Activated naive CD4-positive, alpha-beta T cell treated with anti-CD3 and anti-CD28 coated beads for 36 hours (primary cell): ENCODE data around the gene NDOR1. TPM values are rescaled to one million over a fixed set of nuclear protein-coding genes. Genes with fewer than 3 reads are reported as not detected.

ENCODE experiments used
- CTCF ChIA-PET: fragments of 350-600 bp; sonication (Branson Sonifier 250); formaldehyde crosslinking; loops from one replicate; lab custom pipeline; 2021; ENCODE audit warnings: antibody characterized with exemption; lab: Charles Lee
- DNase-seq: peaks from one replicate; pipeline ENCODE4 v3.0.0-alpha.2; 2020
- H3K27ac Mint-ChIP-seq: one replicate; pipeline ENCODE4 v1.8.0; 2021; ENCODE audit warnings: mild to moderate bottlenecking, mixed read lengths
- H3K27me3 Mint-ChIP-seq: one replicate; pipeline ENCODE4 v1.8.0; 2021; ENCODE audit warnings: low read depth, mixed read lengths
- H3K36me3 Mint-ChIP-seq: one replicate; pipeline ENCODE4 v1.8.0; 2021; ENCODE audit warnings: low read depth, mixed read lengths
- H3K4me1 Mint-ChIP-seq: one replicate; pipeline ENCODE4 v1.8.0; 2021; ENCODE audit warnings: low read depth, mixed read lengths
- H3K4me3 Mint-ChIP-seq: one replicate; pipeline ENCODE4 v1.8.0; 2021; ENCODE audit warnings: mild to moderate bottlenecking, moderate library complexity, mixed read lengths
- H3K9me3 Mint-ChIP-seq: one replicate; pipeline ENCODE4 v1.8.0; 2021; ENCODE audit warnings: mixed read lengths
- intact Hi-C: fragments of 100-400 bp; cut with micrococcal nuclease; formaldehyde crosslinking; loops from one replicate; pipeline ENCODE4 v1.15.1; 2023
- total RNA-seq, 2 experiments: library from RNA; stranded (reverse); gene quantifications; one replicate each; pipeline ENCODE4 v1.2.3, GENCODE V29; 2021

NDOR1 gene
- total RNA-seq, 2 experiments from 2014 or later = 25.3 to 26.1 TPM

- CTCF ChIA-PET = interaction anchor here (1.6 to 3.8 kb wide), 3 partner anchors 9 to 169 kb away, joined by 3 to 16 read pairs (median 5); partner anchors contain the start of genes ANAPC2 and SSNA1
- no peaks in the 10 kb centered on the region for H3K27me3 Mint-ChIP-seq
- H3K27ac Mint-ChIP-seq = no peak overlapping the region
- H3K36me3 Mint-ChIP-seq = no peaks in the 10 kb centered on the region
- peak overlapping the region; percentile 6 for H3K4me3 Mint-ChIP-seq
- intact Hi-C loops = no loop called here
- H3K9me3 Mint-ChIP-seq = no peaks in the 10 kb centered on the region
- DNase-seq = no peak
- H3K4me1 Mint-ChIP-seq = peaks cover 19% of the 10 kb centered on the region
These were observed 7.2 kb upstream of the NDOR1 start for GRCh38 chr9:137198051-137198901.

GRCh38 chr9:137198902-137199283, 6.6 kb upstream of the NDOR1 start:
- no peak for DNase-seq
- H3K27me3 Mint-ChIP-seq = no peaks in the 10 kb centered on the region
- intact Hi-C loops = no loop called here
- no peaks in the 10 kb centered on the region for H3K9me3 Mint-ChIP-seq
- H3K4me1 Mint-ChIP-seq = peaks cover 24% of the 10 kb centered on the region
- no peak overlapping the region for H3K27ac Mint-ChIP-seq
- H3K36me3 Mint-ChIP-seq = no peaks in the 10 kb centered on the region
- CTCF ChIA-PET = interaction anchor here (1.6 to 3.8 kb wide), 2 partner anchors 10 to 131 kb away, joined by 3 to 16 read pairs; partner anchors contain the start of genes ANAPC2 and SSNA1
- H3K4me3 Mint-ChIP-seq = peak overlapping the region; percentile 6

- Mint-ChIP-seq H3K9me3 (no peaks in the 10 kb centered on the region), H3K27ac (no peak overlapping the region), H3K4me3 (peak overlapping the region; percentile 73), H3K27me3 (no peaks in the 10 kb centered on the region), H3K4me1 (peaks cover 31% of the 10 kb centered on the region), H3K36me3 (no peaks in the 10 kb centered on the region)
- DNase-seq = no peak
- CTCF ChIA-PET = interaction anchor here (1.6 to 3.8 kb wide), 2 partner anchors 11 to 131 kb away, joined by 3 to 16 read pairs; partner anchors contain the start of genes ANAPC2 and SSNA1
- intact Hi-C loops = loop anchor here (1.0 to 5.0 kb wide), 5 partner anchors 10 to 392 kb away; partner anchors contain the start of genes RABL6 and TUBB4B
These were observed 5.9 kb upstream of the NDOR1 start for GRCh38 chr9:137199411-137200121.

GRCh38 chr9:137200311-137201204, 4.9 kb upstream of the NDOR1 start, which contains the start of gene TPRN:
TPRN (minus strand) TSS chr9:137200741; CDS start chr9:137200711, 30 bp downstream.
- Mint-ChIP-seq H3K4me3 (peak within 1 kb of the TSS; percentile 80), H3K36me3 (peaks cover 3% of the 10 kb centered on the region), H3K9me3 (no peaks in the 10 kb centered on the region), H3K27ac (peak within 1 kb of the TSS; percentile 56), H3K27me3 (no peaks in the 10 kb centered on the region), H3K4me1 (peaks cover 33% of the 10 kb centered on the region)
- DNase-seq = peak; percentile 99
- intact Hi-C loops = loop anchor here (1.0 to 5.0 kb wide), 5 partner anchors 11 to 393 kb away; partner anchors contain the start of genes RABL6 and TUBB4B
- CTCF ChIA-PET = interaction anchor here (0.7 to 3.8 kb wide), 3 partner anchors 12 to 82 kb away, joined by 3 to 16 read pairs (median 3); partner anchors contain the start of genes ANAPC2 and SSNA1

GRCh38 chr9:137201205-137201868, 4.2 kb upstream of the NDOR1 start:
- Mint-ChIP-seq H3K36me3 (peaks cover 5% of the 10 kb centered on the region), H3K4me1 (peaks cover 37% of the 10 kb centered on the region), H3K4me3 (peak overlapping the region; percentile 80), H3K27ac (peak overlapping the region; percentile 56), H3K27me3 (no peaks in the 10 kb centered on the region), H3K9me3 (no peaks in the 10 kb centered on the region)
- intact Hi-C loops = loop anchor here (5.0 kb wide), 2 partner anchors 41 to 394 kb away; partner anchors contain the start of genes RABL6 and TUBB4B
- no peak for DNase-seq
- CTCF ChIA-PET = interaction anchor here (0.7 to 3.8 kb wide), 4 partner anchors 12 to 186 kb away, joined by 3 to 16 read pairs (median 3); partner anchors contain the start of genes ANAPC2 and SSNA1

- Mint-ChIP-seq H3K9me3 (no peaks in the 10 kb centered on the region), H3K4me1 (peaks cover 50% of the 10 kb centered on the region), H3K27me3 (no peaks in the 10 kb centered on the region), H3K4me3 (no peak overlapping the region), H3K36me3 (peaks cover 14% of the 10 kb centered on the region), H3K27ac (no peak overlapping the region)
- intact Hi-C loops = loop anchor here (5.0 kb wide), 2 partner anchors 39 to 396 kb away; partner anchors contain the start of genes RABL6 and TUBB4B
- DNase-seq = no peak
- CTCF ChIA-PET = interaction anchor here (1.9 kb wide), 1 partner anchor 34 kb away, joined by 7 read pairs; no protein-coding TSS in a partner anchor
These were observed 2.5 kb upstream of the NDOR1 start for GRCh38 chr9:137202966-137203365.

- intact Hi-C loops = loop anchor here (1.0 to 5.0 kb wide), 5 partner anchors 16 to 397 kb away; partner anchors contain the start of genes ANAPC2, RABL6, SSNA1 and TUBB4B
These were observed 772 bp upstream of the NDOR1 start for GRCh38 chr9:137204731-137205125.

GRCh38 chr9:137206602-137207001, 1.1 kb downstream of the NDOR1 start:
- H3K36me3 Mint-ChIP-seq = peaks cover 25% of the 10 kb centered on the region
- H3K9me3 Mint-ChIP-seq = no peaks in the 10 kb centered on the region
- no peak for DNase-seq
- H3K27me3 Mint-ChIP-seq = no peaks in the 10 kb centered on the region
- H3K4me1 Mint-ChIP-seq = peaks cover 47% of the 10 kb centered on the region
- peak overlapping the region; percentile 78 for H3K27ac Mint-ChIP-seq
- intact Hi-C loops = no loop called here
- H3K4me3 Mint-ChIP-seq = peak overlapping the region; percentile 92
- CTCF ChIA-PET = interaction anchor here (1.0 to 1.7 kb wide), 4 partner anchors 11 to 139 kb away, joined by 3 to 6 read pairs (median 4); partner anchors contain the start of gene SSNA1

More at GRCh38 chr9:137204731-137205125, 772 bp upstream of the NDOR1 start:
- Mint-ChIP-seq H3K4me1 (peaks cover 54% of the 10 kb centered on the region), H3K9me3 (no peaks in the 10 kb centered on the region), H3K36me3 (peaks cover 23% of the 10 kb centered on the region), H3K27me3 (no peaks in the 10 kb centered on the region), H3K4me3 (peak overlapping the region; percentile 92), H3K27ac (peak overlapping the region; percentile 84)
- DNase-seq = no peak
- CTCF ChIA-PET = interaction anchor here (1.0 to 1.1 kb wide), 2 partner anchors 82 to 176 kb away, joined by 3 read pairs; no protein-coding TSS in a partner anchor

- no peaks in the 10 kb centered on the region for H3K27me3 Mint-ChIP-seq
- H3K4me1 Mint-ChIP-seq = peaks cover 17% of the 10 kb centered on the region
- CTCF ChIA-PET = no interaction called here
- peaks cover 21% of the 10 kb centered on the region for H3K36me3 Mint-ChIP-seq
- DNase-seq = no peak
- H3K9me3 Mint-ChIP-seq = no peaks in the 10 kb centered on the region
- intact Hi-C loops = no loop called here
- no peak overlapping the region for H3K4me3 Mint-ChIP-seq
- no peak overlapping the region for H3K27ac Mint-ChIP-seq
These were observed 6.0 kb downstream of the NDOR1 start for GRCh38 chr9:137211532-137211931.

- Mint-ChIP-seq H3K4me1 (peaks cover 7% of the 10 kb centered on the region), H3K36me3 (peaks cover 14% of the 10 kb centered on the region), H3K4me3 (no peak overlapping the region), H3K9me3 (no peaks in the 10 kb centered on the region), H3K27me3 (no peaks in the 10 kb centered on the region), H3K27ac (no peak overlapping the region)
- DNase-seq = no peak
- CTCF ChIA-PET = no interaction called here
- intact Hi-C loops = no loop called here
These were observed 7.0 kb downstream of the NDOR1 start for GRCh38 chr9:137212520-137212919.
